NB4 (cell line): Measurements from ENCODE around the gene KLHL12.

ENCODE experiments used
- DNase-seq: peaks from one replicate; pipeline ENCODE4 v3.0.0; 2010; ENCODE audit warnings: low read depth
- H3K4me3 ChIP-seq: one replicate; pipeline ENCODE4 v1.5.1; 2011; ENCODE audit warnings: mild to moderate bottlenecking, low read depth, low read length, moderate library complexity
- MYC ChIP-seq: IDR thresholded peaks from 2 replicates; pipeline ENCODE4 v1.6.1; 2011; ENCODE audit warnings: low read depth, low read length
- POLR2A ChIP-seq: IDR thresholded peaks from 2 replicates; pipeline ENCODE4 v1.6.1; 2011; ENCODE audit warnings: mild to moderate bottlenecking; ENCODE audit not compliant: insufficient read length; ENCODE audit errors: extremely low read depth
- TF ChIP-seq, protein P1 (sequence below): IDR thresholded peaks from one replicate; pipeline ENCODE4 v1.5.1; 2012; ENCODE audit warnings: low read depth, low read length
- TF ChIP-seq, protein P2 (sequence below): IDR thresholded peaks from 2 replicates; pipeline ENCODE4 v1.6.1; 2011; ENCODE audit warnings: low read depth, low read length

The KLHL12 gene

DNA sequence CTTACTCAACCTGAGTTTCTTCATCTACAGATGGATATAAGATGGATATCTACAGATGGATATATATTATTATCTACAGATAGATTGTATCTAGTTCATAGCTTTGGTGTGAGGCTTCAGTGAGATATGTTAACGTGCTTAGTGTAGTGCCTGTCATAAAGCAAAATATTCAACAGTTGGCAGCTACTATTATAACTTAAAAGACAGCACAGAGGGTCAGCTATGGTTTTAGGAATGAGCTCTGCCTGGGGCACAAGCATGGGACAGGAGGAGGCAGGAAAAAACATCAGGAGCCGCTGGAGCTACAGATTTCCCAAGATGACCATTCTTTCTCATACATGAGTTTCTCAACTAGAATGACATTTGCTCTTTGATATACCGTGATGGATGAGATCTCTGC lies 41.3 kb upstream of the KLHL12 start:
- TF ChIP-seq POLR2A, result no peak
- no peak for TF ChIP-seq MYC
- TF ChIP-seq, protein P1, sequence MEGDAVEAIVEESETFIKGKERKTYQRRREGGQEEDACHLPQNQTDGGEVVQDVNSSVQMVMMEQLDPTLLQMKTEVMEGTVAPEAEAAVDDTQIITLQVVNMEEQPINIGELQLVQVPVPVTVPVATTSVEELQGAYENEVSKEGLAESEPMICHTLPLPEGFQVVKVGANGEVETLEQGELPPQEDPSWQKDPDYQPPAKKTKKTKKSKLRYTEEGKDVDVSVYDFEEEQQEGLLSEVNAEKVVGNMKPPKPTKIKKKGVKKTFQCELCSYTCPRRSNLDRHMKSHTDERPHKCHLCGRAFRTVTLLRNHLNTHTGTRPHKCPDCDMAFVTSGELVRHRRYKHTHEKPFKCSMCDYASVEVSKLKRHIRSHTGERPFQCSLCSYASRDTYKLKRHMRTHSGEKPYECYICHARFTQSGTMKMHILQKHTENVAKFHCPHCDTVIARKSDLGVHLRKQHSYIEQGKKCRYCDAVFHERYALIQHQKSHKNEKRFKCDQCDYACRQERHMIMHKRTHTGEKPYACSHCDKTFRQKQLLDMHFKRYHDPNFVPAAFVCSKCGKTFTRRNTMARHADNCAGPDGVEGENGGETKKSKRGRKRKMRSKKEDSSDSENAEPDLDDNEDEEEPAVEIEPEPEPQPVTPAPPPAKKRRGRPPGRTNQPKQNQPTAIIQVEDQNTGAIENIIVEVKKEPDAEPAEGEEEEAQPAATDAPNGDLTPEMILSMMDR, result no peak
- TF ChIP-seq, protein P2, sequence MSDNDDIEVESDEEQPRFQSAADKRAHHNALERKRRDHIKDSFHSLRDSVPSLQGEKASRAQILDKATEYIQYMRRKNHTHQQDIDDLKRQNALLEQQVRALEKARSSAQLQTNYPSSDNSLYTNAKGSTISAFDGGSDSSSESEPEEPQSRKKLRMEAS, result no peak
- H3K4me3 ChIP-seq, result peak overlapping the region; percentile 65
- DNase-seq, result no peak

DNA sequence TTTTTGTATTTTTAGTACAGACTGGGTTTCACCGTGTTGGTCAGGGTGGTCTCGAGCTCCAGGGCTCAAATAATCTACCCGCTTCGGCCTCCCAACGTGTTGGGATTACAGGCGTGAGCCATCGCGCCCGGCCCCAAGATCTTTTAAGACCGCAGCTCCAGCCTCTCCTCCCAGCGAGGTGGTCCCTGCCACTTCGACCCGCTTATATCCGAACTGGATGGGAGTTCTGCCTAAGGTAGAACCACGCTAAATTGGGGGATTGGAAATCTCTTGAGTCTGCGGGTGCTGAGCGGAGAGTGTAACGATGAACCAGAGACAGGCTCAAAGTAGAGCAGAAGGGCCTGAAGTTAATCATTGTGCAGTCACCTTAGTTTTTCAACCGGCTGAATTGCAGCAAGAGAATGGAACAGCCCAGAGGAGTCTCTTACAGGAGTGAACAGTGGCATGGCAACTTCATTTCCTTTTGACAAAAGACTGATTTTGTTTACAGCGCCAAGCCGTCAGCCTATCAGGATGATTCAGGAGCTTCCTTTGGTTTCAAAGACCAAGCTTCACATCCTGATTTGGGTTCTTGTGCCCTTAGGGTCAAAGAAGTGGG lies 40.7 kb upstream of the KLHL12 start:
- peak overlapping the region; percentile 65 for H3K4me3 ChIP-seq
- TF ChIP-seq MYC, result no peak
- TF ChIP-seq, protein P1, result no peak
- no peak for TF ChIP-seq POLR2A
- TF ChIP-seq, protein P2, result no peak
- peak; percentile 59 for DNase-seq

DNA sequence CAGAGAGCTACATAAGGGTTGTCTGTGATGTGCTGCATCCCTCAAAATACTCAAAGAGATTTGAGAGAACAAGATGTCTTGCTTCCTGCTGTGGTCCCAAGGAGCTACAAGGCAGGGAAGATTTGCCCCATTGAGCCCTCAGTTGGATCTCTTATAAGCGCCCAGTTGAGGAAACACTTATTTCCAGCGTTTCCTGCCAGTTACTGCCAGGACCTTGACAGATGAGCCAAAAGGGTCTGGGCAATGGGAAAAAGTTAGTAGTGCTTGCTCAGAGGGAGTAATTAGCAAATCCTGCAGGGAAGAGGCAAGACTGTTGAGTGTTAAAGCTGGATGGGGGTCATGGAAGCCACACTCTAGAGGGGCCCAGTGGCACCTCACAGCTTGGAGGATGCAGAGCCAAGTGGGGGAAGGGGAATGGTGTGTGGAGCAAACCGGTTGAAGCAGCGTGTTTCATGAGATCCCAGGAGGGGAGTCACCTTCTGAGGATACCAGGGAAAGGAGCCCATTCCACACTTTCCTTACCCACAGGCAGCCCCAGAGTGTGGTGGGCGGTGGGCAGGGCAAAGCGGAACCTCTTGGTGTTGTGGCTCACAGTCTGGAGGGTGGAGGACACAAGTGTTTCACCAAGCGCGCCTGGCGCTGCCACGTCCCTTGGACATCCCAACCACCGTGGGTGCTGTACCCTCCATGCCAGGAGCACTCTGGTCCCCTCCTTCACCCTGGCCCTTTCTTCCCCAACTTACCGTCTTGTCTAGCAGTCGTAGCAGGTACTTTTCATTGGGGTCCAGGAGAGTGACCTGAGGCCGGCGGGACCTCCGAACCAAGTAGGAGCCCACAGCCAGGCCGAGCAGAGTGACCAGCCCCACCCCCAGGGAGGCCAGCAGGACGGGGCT lies 39.2 kb upstream of the KLHL12 start:
- no peak for DNase-seq
- H3K4me3 ChIP-seq, result peak overlapping the region; percentile 68
- TF ChIP-seq, protein P1, result no peak
- TF ChIP-seq MYC, result no peak
- TF ChIP-seq, protein P2, result no peak
- no peak for TF ChIP-seq POLR2A

DNA sequence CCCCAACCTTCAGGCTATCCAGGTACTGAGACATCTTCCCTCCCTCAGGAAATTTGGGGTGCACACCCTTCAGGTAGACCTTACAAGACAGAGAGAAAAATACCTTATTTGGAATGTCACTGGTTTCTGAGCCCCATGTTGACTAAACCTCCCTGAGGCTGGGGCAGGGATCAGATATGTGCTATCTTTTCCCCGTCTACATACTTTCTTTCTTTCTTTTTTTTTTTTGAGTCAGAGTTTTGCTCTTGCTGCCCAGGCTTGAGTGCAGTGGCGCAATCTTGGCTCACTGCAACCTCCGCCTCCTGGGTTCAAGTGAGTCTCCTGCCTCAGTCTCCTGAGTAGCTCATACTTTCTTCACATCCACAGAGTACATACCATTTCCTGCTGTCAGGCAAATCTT lies 38.4 kb upstream of the KLHL12 start:
- DNase-seq, result no peak
- no peak overlapping the region for H3K4me3 ChIP-seq
- TF ChIP-seq MYC (no peak), POLR2A (no peak)
- TF ChIP-seq, protein P1, result no peak
- TF ChIP-seq, protein P2, result no peak

DNA sequence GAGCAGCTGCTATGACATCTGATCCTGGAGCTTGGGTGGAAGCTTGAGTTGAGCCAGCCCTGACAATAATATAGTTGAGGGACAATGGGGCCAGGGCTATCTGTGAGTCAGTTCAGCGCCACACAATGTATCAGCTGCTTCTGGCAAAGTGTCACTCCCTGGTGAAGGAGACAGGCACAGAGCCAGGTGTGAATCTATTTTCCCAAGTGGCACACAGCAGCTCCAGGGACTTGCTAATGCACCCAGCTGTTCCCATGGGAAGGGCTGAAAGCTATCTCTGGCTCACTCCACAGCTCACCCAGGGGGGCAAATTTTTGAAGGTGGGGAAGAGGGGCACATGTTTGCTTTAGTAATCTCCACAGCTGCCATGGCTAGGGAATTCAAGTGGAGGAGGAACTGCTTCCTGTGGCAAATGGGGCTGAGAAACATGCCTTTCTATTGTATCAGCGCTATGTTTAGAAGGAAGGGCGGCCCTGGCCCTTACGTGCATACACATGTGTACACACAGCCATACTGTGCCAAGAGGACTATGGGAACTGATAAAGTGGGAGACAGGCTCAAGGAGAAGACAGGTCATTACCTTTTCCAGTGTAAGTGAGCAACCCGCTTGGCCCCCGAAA lies 37.9 kb upstream of the KLHL12 start:
- H3K4me3 ChIP-seq, result no peak overlapping the region
- no peak for DNase-seq
- TF ChIP-seq POLR2A, result no peak
- TF ChIP-seq, protein P1, result no peak
- TF ChIP-seq, protein P2, result no peak
- TF ChIP-seq MYC, result no peak
